Measurements from ENCODE around the gene FAM131C. TPM values are rescaled to one million over a fixed set of nuclear protein-coding genes. Genes with fewer than 3 reads are reported as not detected.

Gene FAM131C
- total RNA-seq, 2 donors from 2014 or later: 0.21 TPM; not detected in 1

DNA sequence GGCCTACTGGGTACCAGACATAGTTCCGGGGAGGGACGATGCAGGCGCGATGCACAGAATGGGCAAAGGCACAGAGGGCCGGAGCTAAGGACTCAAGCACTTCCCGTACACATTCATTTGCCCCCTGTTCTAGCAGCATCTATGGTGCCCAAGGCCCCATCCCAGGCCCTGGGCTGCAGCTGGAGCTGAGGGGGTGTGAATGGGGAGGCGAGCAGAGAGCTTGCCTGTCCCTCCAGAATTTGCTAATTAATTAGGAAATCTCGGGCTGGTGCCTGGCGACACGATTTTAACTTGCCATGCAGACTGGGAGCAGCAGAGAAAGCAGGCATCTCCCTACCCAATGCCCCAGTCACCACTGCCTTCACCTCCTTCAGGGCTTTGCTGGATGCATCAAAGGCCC lies 46.5 kb upstream of the FAM131C start:
- intact Hi-C loops (cut with DNase I): no loop called here

GRCh38 chr1:16119504-16119903 lies 46.1 kb upstream of the FAM131C start:
- Histone ChIP-seq H3K4me1 (no peaks in the 10 kb centered on the region), H3K27me3 (no peaks in the 10 kb centered on the region), H3K9me3 (no peaks in the 10 kb centered on the region), H3K27ac (no peak overlapping the region), H3K9ac (ENCODE audit: low read depth in 2 of 2, low read length in 2 of 2) (no peak overlapping the region), H3K4me3 (no peak overlapping the region), H3K36me3 (no peaks in the 10 kb centered on the region)
- TF ChIP-seq CTCF (IDR thresholded peaks at IDR 0.05): no peak
- no peak for DNase-seq
- intact Hi-C loops (cut with DNase I): no loop called here

More for the DNA sequence above, 46.5 kb upstream of the FAM131C start:
- no peaks in the 10 kb centered on the region for H3K27me3 ChIP-seq
- H3K36me3 ChIP-seq: no peaks in the 10 kb centered on the region
- H3K9ac ChIP-seq (ENCODE audit: low read depth in 2 of 2, low read length in 2 of 2): no peak overlapping the region
- H3K4me3 ChIP-seq: no peak overlapping the region
- no peak for TF ChIP-seq CTCF (IDR thresholded peaks at IDR 0.05)
- no peak for DNase-seq
- no peak overlapping the region for H3K27ac ChIP-seq
- no peaks in the 10 kb centered on the region for H3K4me1 ChIP-seq
- no peaks in the 10 kb centered on the region for H3K9me3 ChIP-seq

GRCh38 chr1:16118706-16119105 lies 45.3 kb upstream of the FAM131C start:
- no peaks in the 10 kb centered on the region for H3K9me3 ChIP-seq
- no peak for TF ChIP-seq CTCF (IDR thresholded peaks at IDR 0.05)
- DNase-seq: no peak
- no peak overlapping the region for H3K27ac ChIP-seq
- intact Hi-C loops (cut with DNase I): no loop called here
- no peak overlapping the region for H3K4me3 ChIP-seq
- no peaks in the 10 kb centered on the region for H3K36me3 ChIP-seq
- H3K4me1 ChIP-seq: no peaks in the 10 kb centered on the region
- H3K27me3 ChIP-seq: no peaks in the 10 kb centered on the region
- H3K9ac ChIP-seq (ENCODE audit: low read depth in 2 of 2, low read length in 2 of 2): no peak overlapping the region

GRCh38 chr1:16117936-16118335 lies 44.5 kb upstream of the FAM131C start:
- Histone ChIP-seq H3K4me3 (no peak overlapping the region), H3K9me3 (no peaks in the 10 kb centered on the region), H3K9ac (ENCODE audit: low read depth in 2 of 2, low read length in 2 of 2) (no peak overlapping the region), H3K4me1 (no peaks in the 10 kb centered on the region), H3K27ac (no peak overlapping the region), H3K36me3 (no peaks in the 10 kb centered on the region), H3K27me3 (no peaks in the 10 kb centered on the region)
- DNase-seq: no peak
- intact Hi-C loops (cut with DNase I): no loop called here
- no peak for TF ChIP-seq CTCF (IDR thresholded peaks at IDR 0.05)

DNA sequence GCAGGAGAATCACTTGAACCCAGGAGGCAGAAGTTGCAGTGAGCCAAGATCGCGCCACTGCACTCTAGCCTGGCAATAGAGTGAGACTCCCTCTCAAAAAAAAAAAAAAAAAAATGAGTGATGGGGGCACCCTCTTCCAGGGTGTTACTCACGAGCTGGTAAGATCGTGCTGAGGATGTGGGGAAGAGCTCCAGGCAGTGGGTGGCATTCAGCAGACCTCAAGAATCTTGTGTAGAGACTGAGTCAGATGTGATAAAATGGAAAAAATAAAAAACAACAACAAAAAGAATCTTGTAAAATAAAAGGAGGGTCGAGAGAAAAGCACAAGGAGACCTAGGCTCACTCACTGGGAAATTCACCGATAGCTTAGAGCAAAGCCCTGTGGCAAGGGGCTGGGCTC lies 43.9 kb upstream of the FAM131C start:
- Histone ChIP-seq H3K27ac (no peak overlapping the region), H3K4me3 (no peak overlapping the region), H3K27me3 (no peaks in the 10 kb centered on the region), H3K4me1 (no peaks in the 10 kb centered on the region), H3K36me3 (no peaks in the 10 kb centered on the region), H3K9ac (ENCODE audit: low read depth in 2 of 2, low read length in 2 of 2) (no peak overlapping the region), H3K9me3 (no peaks in the 10 kb centered on the region)
- intact Hi-C loops (cut with DNase I): no loop called here
- TF ChIP-seq CTCF (IDR thresholded peaks at IDR 0.05): no peak
- DNase-seq: no peak

- Histone ChIP-seq H3K36me3 (no peaks in the 10 kb centered on the region), H3K27ac (no peak overlapping the region), H3K9me3 (no peaks in the 10 kb centered on the region), H3K9ac (ENCODE audit: low read depth in 2 of 2, low read length in 2 of 2) (no peak overlapping the region), H3K27me3 (no peaks in the 10 kb centered on the region), H3K4me3 (no peak overlapping the region), H3K4me1 (no peaks in the 10 kb centered on the region)
- no peak for TF ChIP-seq CTCF (IDR thresholded peaks at IDR 0.05)
- intact Hi-C loops (cut with DNase I): no loop called here
- no peak for DNase-seq
Observed at GRCh38 chr1:16116625-16117024, 43.2 kb upstream of the FAM131C start.
